Neural crest cell (in vitro differentiated cells): Measurements from ENCODE around the gene FKBP7. TPM values are rescaled to one million over a fixed set of nuclear protein-coding genes. Genes with fewer than 3 reads are reported as not detected.

ENCODE experiments used
- DNase-seq: peaks from one replicate; pipeline ENCODE4 v3.0.0; 2021; ENCODE audit warnings: low read depth, mixed read lengths, low spot score
- H3K27ac Mint-ChIP-seq: one replicate; pipeline ENCODE4 v1.8.0; 2021; ENCODE audit warnings: mild to moderate bottlenecking, mixed read lengths; ENCODE audit not compliant: unreplicated experiment
- H3K27me3 Mint-ChIP-seq: 2 replicates; pipeline ENCODE4 v1.8.0; 2021; ENCODE audit warnings: low read depth, mild to moderate bottlenecking, mixed read lengths
- H3K36me3 Mint-ChIP-seq: 2 replicates; pipeline ENCODE4 v1.8.0; 2021; ENCODE audit warnings: low read depth, mild to moderate bottlenecking, mixed read lengths
- H3K4me1 Mint-ChIP-seq: 2 replicates; pipeline ENCODE4 v1.8.0; 2021; ENCODE audit warnings: mixed read lengths
- H3K4me3 Mint-ChIP-seq: one replicate; pipeline ENCODE4 v1.8.0; 2021; ENCODE audit warnings: mild to moderate bottlenecking, mixed read lengths
- H3K9me3 Mint-ChIP-seq: 2 replicates; pipeline ENCODE4 v1.8.0; 2021; ENCODE audit warnings: mixed read lengths
- total RNA-seq: library from RNA; stranded (reverse); gene quantifications from 2 replicates; pipeline ENCODE4 v1.2.1, GENCODE V29; 2021
- TF ChIP-seq, protein P1 (sequence below): fragments of 200-600 bp; sonication (generic); conservative IDR thresholded peaks from 2 replicates; pipeline ENCODE4 v1.5.0; 2021; ENCODE audit warnings: antibody characterized with exemption, mild to moderate bottlenecking

Gene FKBP7
- total RNA-seq, 1 donor from 2014 or later: 25.2 TPM

DNA sequence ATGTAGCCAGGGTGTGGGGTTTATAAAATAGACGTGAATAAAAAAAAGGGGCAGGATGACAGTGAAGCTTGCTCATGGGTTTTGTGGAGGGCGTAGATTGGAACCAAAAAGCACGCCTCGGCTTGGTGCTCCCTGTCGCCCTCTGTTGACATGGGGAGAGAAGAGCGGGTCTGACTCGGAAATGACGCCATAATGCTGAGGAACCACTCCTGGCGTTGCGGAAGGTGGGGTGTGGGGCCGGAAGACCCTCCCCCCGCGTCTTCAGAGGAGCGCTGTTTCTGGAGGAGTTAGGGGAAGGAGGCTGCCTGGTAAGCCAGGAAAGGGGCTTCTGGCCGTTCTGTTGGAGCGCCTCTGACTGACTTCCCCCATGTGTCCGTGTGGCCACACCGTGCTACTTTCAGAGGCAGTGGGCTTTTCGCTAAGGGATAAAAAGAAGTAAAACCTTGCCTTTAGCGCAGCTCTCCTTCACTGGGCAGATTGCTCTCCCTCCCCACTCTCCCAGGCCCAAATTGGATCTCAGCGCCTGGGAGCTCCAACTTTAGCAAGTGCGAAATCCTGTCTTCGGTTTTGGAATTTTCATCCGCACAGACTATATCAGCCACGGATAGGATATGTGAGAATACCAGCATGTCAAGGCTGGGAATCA lies 44.7 kb upstream of the FKBP7 start:
- peak overlapping the region; percentile 99 for H3K27ac Mint-ChIP-seq

DNA sequence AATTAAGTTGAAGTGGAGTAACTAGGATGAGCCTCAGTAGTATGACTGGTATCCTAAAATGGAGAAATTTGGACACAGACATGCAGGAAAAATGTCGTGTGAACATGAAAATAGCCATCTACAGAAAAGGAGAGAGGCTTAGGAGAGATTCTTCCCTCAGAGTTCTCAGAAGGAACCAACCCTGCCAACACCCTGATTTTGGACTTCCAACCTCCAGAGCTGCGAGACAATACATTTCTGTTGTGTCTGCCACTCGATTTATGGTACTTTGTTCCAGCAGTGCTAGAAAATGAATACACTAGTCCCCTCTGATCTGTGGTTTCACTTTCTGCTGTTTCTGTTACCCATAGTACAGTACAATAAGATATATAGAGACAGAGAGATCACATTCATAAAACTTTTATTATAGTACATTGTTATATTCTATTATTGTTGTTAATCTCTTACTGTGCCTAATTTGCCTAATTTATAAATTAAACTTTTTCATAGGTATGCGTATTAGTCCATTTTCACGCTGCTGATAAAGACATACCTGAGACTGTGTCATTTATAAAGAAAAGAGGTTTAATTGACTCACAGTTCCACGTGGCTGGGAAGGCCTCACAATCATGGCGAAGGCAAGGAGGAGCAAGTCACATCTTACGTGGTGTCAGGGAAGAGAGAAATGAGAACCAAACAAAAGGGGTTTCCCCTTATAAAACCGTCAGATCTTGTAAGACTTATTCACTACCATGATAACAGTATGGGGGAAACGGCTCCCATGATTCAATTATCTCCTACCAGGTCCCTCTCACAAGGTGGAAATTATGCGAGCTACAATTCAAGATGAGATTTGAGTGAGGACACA lies 43.1 kb upstream of the FKBP7 start:
- H3K27ac Mint-ChIP-seq: no peak overlapping the region
- no peaks in the 10 kb centered on the region for H3K27me3 Mint-ChIP-seq
- peak overlapping the region; percentile 82 for H3K4me3 Mint-ChIP-seq
- H3K4me1 Mint-ChIP-seq: peaks cover 29% of the 10 kb centered on the region
- TF ChIP-seq, protein P1, sequence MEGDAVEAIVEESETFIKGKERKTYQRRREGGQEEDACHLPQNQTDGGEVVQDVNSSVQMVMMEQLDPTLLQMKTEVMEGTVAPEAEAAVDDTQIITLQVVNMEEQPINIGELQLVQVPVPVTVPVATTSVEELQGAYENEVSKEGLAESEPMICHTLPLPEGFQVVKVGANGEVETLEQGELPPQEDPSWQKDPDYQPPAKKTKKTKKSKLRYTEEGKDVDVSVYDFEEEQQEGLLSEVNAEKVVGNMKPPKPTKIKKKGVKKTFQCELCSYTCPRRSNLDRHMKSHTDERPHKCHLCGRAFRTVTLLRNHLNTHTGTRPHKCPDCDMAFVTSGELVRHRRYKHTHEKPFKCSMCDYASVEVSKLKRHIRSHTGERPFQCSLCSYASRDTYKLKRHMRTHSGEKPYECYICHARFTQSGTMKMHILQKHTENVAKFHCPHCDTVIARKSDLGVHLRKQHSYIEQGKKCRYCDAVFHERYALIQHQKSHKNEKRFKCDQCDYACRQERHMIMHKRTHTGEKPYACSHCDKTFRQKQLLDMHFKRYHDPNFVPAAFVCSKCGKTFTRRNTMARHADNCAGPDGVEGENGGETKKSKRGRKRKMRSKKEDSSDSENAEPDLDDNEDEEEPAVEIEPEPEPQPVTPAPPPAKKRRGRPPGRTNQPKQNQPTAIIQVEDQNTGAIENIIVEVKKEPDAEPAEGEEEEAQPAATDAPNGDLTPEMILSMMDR: no peak
- peaks cover 10% of the 10 kb centered on the region for H3K36me3 Mint-ChIP-seq
- no peak for DNase-seq
- H3K9me3 Mint-ChIP-seq: peaks cover 13% of the 10 kb centered on the region

More for the DNA sequence above, 44.7 kb upstream of the FKBP7 start:
- peak; percentile 85 for DNase-seq
- Mint-ChIP-seq H3K9me3 (peaks cover 13% of the 10 kb centered on the region), H3K4me1 (peaks cover 29% of the 10 kb centered on the region), H3K27me3 (no peaks in the 10 kb centered on the region), H3K4me3 (peak overlapping the region; percentile 99), H3K36me3 (peaks cover 12% of the 10 kb centered on the region)
- TF ChIP-seq, protein P1: peak; percentile 86

- Mint-ChIP-seq H3K36me3 (peaks cover 20% of the 10 kb centered on the region), H3K4me1 (peaks cover 19% of the 10 kb centered on the region), H3K9me3 (peaks cover 12% of the 10 kb centered on the region), H3K4me3 (no peak overlapping the region), H3K27me3 (no peaks in the 10 kb centered on the region), H3K27ac (no peak overlapping the region)
- TF ChIP-seq, protein P1: no peak
- no peak for DNase-seq
These were observed 39.1 kb upstream of the FKBP7 start for GRCh38 chr2:178517496-178517895.

DNA sequence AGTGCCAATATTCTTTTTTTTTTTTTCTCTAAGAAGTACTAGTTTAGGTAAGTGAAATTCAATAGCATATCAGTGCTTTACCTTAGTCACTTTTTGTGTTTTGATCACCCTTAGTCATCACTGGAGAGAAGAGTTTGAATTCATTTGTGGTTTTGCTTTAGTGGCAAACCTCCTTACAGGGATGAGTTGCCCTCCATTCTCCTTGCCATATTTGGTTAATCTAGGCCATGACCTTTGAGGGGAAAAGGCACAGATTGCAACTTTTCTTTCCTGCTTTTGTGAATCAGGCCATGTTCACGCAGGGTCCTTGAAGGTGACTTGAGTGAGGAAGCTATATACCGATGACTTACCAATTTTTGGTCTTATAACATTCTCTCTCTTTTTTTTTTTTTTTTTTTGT lies 36.3 kb upstream of the FKBP7 start:
- TF ChIP-seq, protein P1: no peak
- Mint-ChIP-seq H3K4me3 (no peak overlapping the region), H3K9me3 (peaks cover 7% of the 10 kb centered on the region), H3K36me3 (peaks cover 20% of the 10 kb centered on the region), H3K27ac (no peak overlapping the region), H3K4me1 (peaks cover 23% of the 10 kb centered on the region), H3K27me3 (no peaks in the 10 kb centered on the region)
- DNase-seq: no peak

DNA sequence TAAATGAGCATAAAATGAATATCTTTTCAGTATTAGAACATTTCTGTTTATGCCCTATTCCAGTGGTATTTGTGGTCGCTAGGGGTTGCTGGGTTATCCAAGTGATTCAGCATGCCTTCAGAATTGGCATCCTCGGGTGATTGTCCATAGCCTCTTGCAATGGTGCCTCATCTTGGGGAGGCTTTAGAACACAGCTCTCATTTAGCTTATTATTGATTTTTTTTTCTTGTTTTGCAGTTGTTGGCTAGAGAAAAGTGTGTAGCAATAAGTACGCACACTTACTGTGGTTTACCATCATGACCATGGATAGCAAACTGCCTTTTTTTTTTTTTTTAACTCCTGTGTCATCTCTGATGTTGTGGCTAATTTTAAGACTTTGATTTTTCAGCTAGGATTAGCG lies 35.5 kb upstream of the FKBP7 start:
- Mint-ChIP-seq H3K4me1 (peaks cover 23% of the 10 kb centered on the region), H3K4me3 (no peak overlapping the region), H3K27ac (no peak overlapping the region), H3K36me3 (peaks cover 23% of the 10 kb centered on the region), H3K27me3 (no peaks in the 10 kb centered on the region), H3K9me3 (peaks cover 7% of the 10 kb centered on the region)
- DNase-seq: no peak
- TF ChIP-seq, protein P1: no peak
